Measurements from ENCODE around the gene PBLD.
"Not testable (repeated sequence)": the region's sequence is repeated elsewhere in the genome, so short reads cannot be mapped to it uniquely, and the experiment has no call there.

The PBLD gene

GRCh38 chr10:68277814-68278213 lies 54.9 kb downstream of the PBLD start:
- not testable (repeated sequence) for DNase-seq

DNA sequence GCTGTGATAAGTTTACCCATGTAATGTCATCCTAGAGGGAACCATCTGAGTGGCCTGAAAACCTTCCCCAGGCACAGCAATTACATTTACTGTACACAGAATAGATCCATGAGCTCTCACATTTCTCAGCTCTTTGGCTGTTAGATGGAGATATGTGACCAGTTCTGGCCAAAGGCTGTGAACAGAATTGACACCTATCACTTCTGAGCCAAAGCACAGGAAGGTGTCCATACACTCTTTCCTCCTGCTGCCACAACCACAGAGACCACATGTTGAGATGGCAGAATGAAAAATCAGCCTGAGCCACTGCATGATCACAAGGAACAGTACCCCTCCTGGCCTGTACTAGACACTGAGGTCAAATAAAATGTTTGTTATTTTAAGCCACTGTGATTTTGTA lies 56.5 kb downstream of the PBLD start:
- DNase-seq = no peak

DNA sequence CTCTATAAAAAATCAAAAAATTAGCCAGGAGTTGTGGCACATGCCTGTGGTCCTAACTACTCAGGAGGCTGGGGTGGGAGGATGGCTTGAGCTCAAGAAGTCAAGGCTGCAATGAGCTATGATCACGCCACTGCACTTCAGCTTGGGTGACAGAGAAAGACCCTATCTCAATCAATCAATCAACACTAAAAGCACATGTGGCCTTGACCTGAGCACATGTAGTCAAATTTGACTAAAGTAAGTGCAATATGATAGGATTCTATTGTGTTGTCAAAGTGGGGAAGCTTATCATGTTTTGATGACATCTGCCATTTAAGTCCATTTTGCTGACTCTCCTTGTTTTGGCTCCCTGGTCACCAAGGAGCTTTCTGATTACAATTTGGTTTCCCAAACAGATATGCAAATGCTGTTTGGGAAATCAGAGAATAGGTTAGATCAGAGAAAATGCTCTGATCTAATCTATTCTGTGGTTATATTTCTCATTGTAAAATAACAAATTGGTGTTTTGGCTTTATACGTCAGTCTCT lies 57.1 kb downstream of the PBLD start:
- DNase-seq = no peak

DNA sequence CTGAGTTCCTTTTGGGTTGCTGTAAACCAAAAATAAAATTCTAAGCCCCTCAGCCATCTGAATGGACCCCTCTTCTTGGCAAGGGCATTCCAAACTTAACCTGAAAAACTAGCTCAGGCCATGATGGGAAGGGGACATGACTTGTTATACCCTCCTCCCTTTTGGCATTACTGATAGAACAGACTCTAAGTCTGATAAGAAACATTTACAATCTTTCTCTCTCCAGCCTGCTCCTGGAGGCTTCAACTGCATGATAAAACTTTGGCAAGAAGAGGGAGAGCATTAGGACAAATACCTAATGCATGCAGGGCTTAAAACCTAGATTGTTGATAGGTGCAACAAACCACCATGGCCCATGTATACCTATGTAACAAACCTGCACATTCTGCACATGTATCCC lies 59.9 kb downstream of the PBLD start:
- no peak for DNase-seq

DNA sequence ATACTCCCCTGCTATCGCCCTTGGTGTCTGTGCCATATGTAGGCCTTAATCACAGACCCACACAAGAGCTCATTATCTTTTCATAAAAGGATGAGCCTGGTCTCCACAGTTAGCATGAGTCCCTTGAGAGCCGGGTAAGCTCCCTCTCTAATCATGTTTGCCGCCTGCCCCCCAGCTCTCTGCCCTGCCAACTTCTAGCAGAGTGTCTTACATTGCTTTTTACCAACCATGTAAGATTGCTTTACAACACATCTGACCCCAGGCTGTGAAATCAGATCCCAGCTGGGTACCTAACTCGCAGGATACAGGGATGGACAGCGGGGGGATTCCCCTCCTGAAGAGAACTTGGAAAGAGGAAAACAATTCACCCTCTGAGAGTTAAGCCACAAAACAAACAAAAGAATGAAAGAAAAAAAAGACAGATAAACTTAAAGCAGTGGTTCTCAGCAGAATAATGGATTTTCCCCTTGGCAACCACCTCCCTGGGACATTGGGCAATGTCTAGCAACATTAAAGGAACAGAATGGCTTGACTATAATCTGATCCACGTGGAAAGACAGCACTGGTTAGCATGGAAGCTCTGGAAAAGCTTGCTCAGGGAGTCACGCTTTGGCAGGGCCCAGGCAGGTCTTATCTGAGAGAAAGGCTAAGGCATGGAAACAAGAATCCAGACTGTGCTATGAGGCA lies 61.4 kb downstream of the PBLD start:
- no peak for DNase-seq

DNA sequence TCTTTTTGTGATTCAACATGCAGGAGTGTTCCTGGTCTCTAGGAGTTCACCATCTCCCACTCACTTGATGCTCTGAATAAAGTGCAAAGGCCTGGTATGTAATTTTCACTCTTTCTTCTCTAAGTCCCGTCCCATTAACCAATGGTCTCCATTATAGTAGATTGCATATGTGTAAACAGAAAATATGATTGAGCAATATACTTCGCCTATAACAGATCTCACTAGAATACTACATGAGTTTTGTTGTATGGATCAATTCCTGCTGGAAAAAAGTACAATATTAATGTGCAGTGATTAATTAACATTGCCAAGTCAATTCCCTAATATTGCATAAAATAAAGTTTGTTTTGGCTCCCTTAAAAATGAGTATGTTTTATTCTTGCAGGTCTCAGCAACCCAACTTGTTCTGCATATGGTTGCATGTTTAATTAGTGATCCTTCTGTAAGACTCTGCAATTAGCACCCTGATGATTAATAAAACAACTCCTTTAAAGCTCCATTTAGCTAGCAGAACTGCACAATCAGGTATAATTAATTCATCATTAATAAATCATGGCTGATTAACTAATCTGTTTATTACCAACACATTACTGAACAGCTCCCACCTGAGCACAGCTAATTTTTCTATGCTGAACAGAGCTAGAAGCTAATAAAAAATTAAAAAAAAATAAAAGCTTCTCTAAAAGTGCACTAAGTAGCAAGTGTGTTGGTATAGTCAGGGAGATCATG lies 63.0 kb downstream of the PBLD start:
- no peak for DNase-seq

DNA sequence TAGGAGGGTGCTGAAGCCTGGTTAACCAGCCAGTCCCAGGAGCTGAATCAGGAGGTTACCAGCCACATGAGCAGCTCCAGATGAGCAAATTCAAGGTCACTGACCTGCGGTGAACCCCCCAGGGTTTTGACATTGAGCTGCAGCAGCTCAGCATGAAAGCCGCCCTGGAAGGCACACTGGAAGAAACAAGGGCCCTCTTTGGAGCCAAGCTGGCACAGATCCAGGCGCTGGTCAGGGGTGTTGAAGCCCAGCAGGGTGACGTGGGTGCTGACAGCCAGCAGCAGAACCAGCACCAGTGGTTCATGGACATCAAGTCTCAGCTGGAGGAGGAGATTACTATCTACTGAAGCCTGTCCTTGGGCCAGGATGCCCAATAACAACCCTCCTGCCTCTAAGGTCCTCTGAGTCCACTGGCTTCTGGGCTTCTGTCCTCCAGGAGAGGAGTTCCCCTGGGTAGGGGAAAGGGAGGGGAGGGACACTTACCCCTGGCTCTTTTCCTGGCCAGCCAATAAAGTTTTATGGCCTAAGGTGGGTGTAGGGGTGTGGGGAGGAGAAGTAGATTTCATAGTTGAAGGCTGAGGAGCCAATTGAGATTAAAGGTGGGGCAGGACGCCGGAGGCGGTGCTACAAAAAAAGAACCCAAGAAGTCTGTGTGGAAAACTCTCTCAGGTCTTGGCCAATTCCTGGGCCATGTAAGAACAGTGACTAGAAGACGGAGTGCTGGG lies 71.4 kb downstream of the PBLD start:
- no peak for DNase-seq

- no peak for DNase-seq
Observed at GRCh38 chr10:68253346-68253745, 79.4 kb downstream of the PBLD start.

DNA sequence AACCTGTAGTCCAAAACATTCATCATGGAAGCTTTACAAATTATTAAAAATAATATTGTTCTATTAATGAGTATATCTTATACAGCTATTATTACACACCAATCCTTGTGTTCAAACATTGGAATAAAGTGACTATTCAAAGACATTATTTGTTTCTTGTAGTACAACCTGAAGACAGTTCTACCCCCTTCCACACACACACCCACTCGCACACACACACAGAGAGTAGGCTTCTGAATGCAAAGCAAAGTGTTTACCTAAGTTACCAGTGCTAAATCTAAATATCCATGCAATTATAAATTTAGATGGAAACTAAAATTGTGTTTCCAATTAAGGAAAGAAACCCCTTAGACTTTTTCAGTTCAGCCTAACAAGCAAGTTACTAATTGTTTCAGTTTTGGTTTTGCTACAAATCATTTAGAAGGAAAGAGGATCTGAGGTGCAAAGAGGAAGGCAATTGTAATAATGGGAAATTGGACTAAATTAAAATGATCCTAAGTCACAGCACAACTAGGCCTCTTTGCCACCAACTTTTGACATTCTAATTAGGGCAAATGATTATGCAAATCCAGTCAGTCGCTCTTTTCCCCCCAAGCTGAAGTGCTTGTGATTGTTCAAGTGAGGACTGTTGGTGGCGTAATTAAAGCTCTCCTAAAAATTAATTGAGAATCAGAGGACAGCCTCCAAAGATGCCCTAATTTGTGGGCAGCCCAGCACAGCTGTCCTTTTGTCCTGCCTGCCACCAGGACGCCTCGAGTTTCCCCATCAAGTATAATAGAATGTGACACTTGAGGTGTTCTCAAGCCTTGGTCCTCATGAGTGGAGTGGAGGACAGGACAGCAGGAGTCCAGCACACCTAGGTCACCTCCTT lies 80.9 kb downstream of the PBLD start:
- DNase-seq = no peak

DNA sequence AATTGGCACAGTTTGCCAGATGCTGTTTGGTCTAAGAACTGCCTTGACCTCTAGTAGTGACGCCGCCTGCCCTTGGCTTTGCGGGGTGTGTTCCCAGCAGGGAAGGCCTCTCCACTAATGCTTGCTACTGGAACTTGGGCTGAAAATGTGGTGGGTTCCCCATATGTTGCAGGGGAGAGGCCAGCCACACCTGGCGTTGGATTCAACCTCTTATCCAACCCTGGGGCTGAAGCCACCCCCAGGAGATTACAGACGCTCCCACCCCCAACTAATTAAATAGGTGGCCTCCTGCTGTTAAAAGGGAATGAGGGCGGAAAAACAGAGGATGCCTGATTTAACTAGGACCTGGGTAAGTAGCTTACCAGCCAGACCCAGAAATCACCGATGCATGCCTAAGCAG lies 81.6 kb downstream of the PBLD start:
- no peak for DNase-seq

DNA sequence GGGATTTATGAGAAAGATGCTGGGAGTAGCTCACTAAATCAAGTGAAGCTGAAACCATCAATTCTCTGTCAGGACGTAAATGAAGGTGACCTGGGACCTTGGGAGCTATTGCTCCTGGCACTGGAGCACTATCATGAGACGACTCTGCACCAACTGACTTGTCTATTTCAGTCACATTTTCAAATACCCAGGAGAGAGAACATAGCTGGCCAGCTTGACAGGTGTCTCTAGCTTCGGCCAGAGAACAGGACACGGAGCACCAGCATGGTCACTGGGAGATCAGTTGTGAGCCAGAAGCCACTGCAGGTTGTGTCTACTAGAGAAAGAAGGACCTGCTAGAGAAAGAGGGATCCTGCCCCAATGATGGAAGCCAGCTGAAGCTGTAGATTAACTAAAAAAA lies 83.4 kb downstream of the PBLD start:
- no peak for DNase-seq

DNA sequence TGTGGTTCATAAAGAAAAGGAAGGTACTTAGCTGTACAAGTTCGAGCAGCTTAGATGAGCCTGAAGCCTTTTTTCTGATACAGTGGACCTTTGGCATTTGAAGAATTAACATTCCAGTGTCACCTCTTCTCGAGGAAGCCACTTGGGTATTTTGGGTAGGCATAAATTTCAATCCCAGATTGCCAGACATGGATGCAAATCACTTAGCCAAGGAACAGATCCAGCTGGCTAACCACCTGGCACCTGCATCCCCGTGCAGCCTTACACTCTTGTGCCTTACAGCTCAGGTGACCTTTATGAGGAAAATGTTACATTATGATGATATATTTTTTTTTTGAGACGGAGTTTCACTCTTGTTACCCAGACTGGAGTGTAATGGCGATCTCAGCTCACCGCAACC lies 84.8 kb downstream of the PBLD start:
- no peak for DNase-seq

- not testable (repeated sequence) for DNase-seq
Observed at GRCh38 chr10:68246397-68246796, 86.3 kb downstream of the PBLD start.

DNA sequence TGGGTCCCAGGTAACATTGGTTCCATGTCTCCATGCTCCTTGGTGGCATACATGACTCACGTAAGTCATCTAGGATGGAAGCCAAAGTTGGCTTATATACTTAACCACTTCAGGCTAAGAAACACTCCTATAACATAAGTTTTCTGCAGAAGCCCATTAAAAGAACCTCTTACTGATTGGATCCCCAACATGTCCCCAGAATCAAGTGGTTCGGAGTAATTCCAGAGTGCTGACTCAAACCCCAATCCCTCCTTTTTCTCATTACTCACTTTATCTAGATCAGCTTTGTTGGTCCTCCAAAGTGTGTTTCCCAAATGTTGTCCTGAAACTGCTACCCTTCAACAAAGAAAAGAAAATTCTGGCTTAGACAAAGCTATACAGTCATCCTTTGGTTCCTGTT lies 90.7 kb downstream of the PBLD start:
- no peak for DNase-seq

GRCh38 chr10:68239596-68240150 lies 93.1 kb downstream of the PBLD start:
- DNase-seq = no peak

DNA sequence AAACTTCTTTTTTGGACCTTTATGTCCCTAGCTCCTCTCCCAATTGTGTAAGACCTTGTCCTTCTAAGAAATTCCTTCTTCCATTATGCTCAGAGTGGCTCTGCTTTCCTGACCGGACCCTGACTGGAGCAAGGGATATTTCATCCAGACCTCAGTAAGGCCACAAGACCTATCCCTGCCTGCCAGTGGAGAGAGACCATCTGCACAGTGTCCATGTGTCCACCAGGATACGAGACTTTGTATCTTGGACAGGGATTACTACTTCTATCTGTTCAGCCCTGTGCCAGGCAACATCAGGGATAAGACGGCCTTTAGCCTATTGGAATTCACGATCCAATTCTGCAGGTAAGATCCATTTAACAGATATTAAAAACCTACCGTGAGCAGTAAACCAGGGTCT lies 93.7 kb downstream of the PBLD start:
- no peak for DNase-seq

DNA sequence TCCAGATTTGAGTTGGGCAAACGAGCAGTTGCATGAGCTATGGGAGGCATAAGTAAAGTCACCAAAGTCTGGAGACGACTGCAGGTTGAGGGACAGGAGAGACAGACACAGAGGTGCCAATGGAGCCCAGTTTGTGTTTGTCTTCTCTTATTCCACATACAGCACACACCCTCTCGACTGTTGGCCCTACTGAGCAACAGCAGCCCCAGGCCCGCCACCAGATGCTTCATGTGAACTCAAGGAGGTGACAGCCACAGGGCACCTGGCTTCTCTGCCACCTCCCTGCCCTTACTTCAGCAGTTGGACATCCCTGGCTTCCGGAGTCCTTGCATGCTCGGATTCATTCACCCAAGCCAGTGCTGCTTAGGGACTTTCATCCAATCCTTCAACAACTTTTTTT lies 94.4 kb downstream of the PBLD start:
- no peak for DNase-seq

- no peak for DNase-seq
Observed at GRCh38 chr10:68237173-68237572, 95.6 kb downstream of the PBLD start.

DNA sequence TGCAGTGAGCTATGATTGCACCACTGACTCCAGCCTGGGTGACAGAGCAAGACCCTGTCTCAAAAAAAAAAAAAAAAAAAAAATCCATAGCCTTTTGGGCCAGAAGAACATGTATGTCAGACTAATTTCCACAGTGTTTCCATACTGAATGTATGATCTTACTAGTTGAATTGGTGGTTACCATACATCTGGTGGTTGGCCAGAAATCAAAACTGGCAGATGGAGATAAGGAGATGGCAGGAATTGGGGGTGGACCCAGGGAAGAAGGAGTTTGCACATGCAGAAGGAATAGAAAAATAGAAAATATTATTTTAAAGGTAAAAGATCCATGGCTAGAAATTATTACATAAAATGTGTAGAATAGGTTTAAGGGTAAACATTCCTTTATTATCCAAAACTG lies 97.1 kb downstream of the PBLD start:
- no peak for DNase-seq

DNA sequence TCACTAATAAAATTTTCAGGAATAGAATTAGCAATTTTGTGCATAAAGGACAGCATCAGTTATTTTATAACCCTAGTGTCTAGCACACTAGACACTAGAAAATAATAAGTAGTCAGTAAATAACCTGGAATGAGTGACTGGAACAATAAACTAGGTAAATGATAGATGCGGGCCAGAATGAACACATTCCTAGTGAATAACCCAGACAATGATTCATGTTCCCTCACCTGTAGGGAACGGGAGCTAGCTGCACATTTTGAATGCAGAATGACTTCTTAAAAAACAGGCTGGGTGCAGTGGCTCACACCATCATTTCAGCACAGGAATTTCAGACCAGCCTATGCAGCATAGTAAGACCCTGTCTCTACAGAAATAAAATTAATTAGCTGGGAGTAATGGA lies 97.6 kb downstream of the PBLD start:
- DNase-seq = no peak

DNA sequence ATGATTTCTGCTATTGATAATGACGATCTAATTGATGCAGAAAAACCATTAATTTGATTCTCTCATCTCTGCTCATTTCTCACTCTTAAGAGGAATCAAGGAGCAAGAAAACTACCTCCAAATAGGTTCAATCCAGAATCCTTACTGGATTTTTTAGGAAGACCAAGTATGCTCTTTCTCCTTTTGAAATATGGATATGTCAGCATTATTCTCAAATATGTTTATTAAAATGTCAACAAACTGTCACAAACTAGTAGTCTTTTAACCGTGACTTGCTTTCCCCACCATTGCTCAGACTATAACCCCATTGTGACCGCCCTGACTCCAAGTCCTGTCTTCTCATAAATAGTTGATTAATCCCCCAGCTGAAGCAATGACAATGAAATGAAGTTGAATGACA lies 99.7 kb downstream of the PBLD start:
- no peak for DNase-seq
